ENCODE data around the gene BCAS3. TPM values are rescaled to one million over a fixed set of nuclear protein-coding genes. Genes with fewer than 3 reads are reported as not detected.
"Not testable (repeated sequence)": the region's sequence is repeated elsewhere in the genome, so short reads cannot be mapped to it uniquely, and the experiment has no call there.

BCAS3 gene
- total RNA-seq, 1 donor from 2014 or later = 22.6 TPM

- no peak for DNase-seq (ENCODE audit: low spot score)
- TF ChIP-seq, protein P1, sequence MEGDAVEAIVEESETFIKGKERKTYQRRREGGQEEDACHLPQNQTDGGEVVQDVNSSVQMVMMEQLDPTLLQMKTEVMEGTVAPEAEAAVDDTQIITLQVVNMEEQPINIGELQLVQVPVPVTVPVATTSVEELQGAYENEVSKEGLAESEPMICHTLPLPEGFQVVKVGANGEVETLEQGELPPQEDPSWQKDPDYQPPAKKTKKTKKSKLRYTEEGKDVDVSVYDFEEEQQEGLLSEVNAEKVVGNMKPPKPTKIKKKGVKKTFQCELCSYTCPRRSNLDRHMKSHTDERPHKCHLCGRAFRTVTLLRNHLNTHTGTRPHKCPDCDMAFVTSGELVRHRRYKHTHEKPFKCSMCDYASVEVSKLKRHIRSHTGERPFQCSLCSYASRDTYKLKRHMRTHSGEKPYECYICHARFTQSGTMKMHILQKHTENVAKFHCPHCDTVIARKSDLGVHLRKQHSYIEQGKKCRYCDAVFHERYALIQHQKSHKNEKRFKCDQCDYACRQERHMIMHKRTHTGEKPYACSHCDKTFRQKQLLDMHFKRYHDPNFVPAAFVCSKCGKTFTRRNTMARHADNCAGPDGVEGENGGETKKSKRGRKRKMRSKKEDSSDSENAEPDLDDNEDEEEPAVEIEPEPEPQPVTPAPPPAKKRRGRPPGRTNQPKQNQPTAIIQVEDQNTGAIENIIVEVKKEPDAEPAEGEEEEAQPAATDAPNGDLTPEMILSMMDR (IDR thresholded peaks at IDR 0.05) = no peak
These were observed 89.1 kb downstream of the BCAS3 start for GRCh38 chr17:60766778-60767190.

DNA sequence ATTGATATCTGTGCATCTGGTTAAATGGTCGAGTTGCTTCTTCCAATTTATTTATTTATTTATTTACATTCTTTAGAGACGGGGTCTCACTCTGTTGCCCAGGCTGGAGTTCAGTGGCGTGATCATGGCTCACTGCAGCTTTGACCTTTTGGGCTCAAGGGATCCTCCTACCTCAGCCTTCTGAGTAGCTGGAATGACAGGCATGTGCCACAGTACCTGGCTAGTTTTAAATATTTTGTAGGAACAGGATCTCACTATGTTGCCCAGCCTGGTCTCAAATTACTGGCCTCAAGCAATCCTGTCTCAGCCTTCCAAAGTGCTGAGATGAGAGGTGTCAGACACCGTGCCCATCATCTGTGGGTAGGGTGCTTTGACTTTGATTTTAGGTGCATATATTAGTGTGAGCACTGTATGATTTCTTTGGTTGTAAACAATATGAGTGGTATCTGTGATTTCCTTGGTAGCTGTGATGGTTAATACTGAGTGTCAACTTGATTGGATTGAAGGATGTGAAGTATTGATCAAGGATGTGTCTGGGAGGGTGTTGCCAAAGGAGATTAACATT lies 90.2 kb downstream of the BCAS3 start:
- TF ChIP-seq, protein P1 (IDR thresholded peaks at IDR 0.05) = no peak
- no peaks in the 10 kb centered on the region for H3K4me1 Mint-ChIP-seq (ENCODE audit: low read depth)

More at GRCh38 chr17:60766778-60767190, 89.1 kb downstream of the BCAS3 start:
- H3K9me3 Mint-ChIP-seq (ENCODE audit: low read depth) = peaks cover 17% of the 10 kb centered on the region
- no peak overlapping the region for H3K4me3 Mint-ChIP-seq (ENCODE audit: unreplicated experiment)
- no peak overlapping the region for H3K27ac Mint-ChIP-seq (ENCODE audit: unreplicated experiment)
- no peaks in the 10 kb centered on the region for H3K4me1 Mint-ChIP-seq (ENCODE audit: low read depth)
- peaks cover 9% of the 10 kb centered on the region for H3K36me3 Mint-ChIP-seq (ENCODE audit: low read depth)
- H3K27me3 Mint-ChIP-seq (ENCODE audit: low read depth) = no peaks in the 10 kb centered on the region

DNA sequence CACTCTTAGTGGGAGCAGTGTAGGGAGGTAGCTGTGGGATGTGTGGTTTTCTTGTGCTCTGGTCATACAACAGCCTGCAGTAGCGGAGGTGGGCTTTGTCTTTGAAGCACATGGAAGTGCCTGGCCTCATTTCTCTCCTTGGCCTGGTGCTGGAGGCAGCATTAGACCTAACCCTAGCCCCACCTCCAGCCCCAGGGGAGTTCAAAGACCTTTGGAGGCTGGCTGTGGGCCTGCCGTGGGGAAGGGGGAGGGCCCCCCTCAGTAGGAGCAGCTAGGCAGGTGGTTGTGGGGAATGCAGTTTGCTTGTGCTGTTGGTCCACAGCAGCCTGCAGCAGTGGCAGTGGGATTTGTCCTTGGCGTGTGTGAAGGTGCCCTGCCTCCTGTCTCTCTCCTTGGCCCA lies 91.7 kb downstream of the BCAS3 start:
- peaks cover 13% of the 10 kb centered on the region for H3K9me3 Mint-ChIP-seq (ENCODE audit: low read depth)
- peaks cover 4% of the 10 kb centered on the region for H3K36me3 Mint-ChIP-seq (ENCODE audit: low read depth)
- no peak overlapping the region for H3K4me3 Mint-ChIP-seq (ENCODE audit: unreplicated experiment)
- DNase-seq (ENCODE audit: low spot score) = no peak
- H3K27ac Mint-ChIP-seq (ENCODE audit: unreplicated experiment) = no peak overlapping the region
- H3K4me1 Mint-ChIP-seq (ENCODE audit: low read depth) = no peaks in the 10 kb centered on the region
- TF ChIP-seq, protein P1 (IDR thresholded peaks at IDR 0.05) = no peak
- no peaks in the 10 kb centered on the region for H3K27me3 Mint-ChIP-seq (ENCODE audit: low read depth)

More for the DNA sequence above, 90.2 kb downstream of the BCAS3 start:
- H3K4me3 Mint-ChIP-seq (ENCODE audit: unreplicated experiment) = no peak overlapping the region
- no peak for DNase-seq (ENCODE audit: low spot score)
- H3K27ac Mint-ChIP-seq (ENCODE audit: unreplicated experiment) = no peak overlapping the region
- H3K36me3 Mint-ChIP-seq (ENCODE audit: low read depth) = peaks cover 4% of the 10 kb centered on the region
- H3K27me3 Mint-ChIP-seq (ENCODE audit: low read depth) = no peaks in the 10 kb centered on the region
- peaks cover 13% of the 10 kb centered on the region for H3K9me3 Mint-ChIP-seq (ENCODE audit: low read depth)

GRCh38 chr17:60770946-60771422 lies 93.3 kb downstream of the BCAS3 start:
- H3K27me3 Mint-ChIP-seq (ENCODE audit: low read depth) = no peaks in the 10 kb centered on the region
- TF ChIP-seq, protein P1 (IDR thresholded peaks at IDR 0.05) = no peak
- DNase-seq (ENCODE audit: low spot score) = no peak
- H3K27ac Mint-ChIP-seq (ENCODE audit: unreplicated experiment) = no peak overlapping the region
- H3K9me3 Mint-ChIP-seq (ENCODE audit: low read depth) = peaks cover 3% of the 10 kb centered on the region
- peaks cover 3% of the 10 kb centered on the region for H3K36me3 Mint-ChIP-seq (ENCODE audit: low read depth)
- H3K4me1 Mint-ChIP-seq (ENCODE audit: low read depth) = no peaks in the 10 kb centered on the region
- no peak overlapping the region for H3K4me3 Mint-ChIP-seq (ENCODE audit: unreplicated experiment)

DNA sequence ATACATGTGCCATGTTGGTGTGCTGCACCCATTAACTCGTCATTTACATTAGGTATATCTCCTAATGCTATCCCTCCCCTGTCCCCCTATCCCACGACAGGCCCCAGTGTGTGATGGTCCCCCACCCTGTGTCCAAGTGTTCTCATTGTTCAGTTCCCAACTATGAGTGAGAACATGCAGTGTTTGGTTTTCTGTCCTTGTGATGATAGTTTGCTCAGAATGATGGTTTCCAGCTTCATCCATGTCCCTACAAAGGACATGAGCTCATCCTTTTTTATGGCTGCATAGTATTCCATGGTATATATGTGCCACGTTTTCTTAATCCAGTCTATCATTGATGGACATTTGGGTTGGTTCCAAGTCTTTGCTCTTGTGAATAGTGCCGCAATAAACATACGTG lies 94.0 kb downstream of the BCAS3 start:
- not testable (repeated sequence) for H3K36me3 Mint-ChIP-seq (ENCODE audit: low read depth); H3K4me1 Mint-ChIP-seq (ENCODE audit: low read depth); DNase-seq (ENCODE audit: low spot score); H3K9me3 Mint-ChIP-seq (ENCODE audit: low read depth); H3K27ac Mint-ChIP-seq (ENCODE audit: unreplicated experiment); H3K4me3 Mint-ChIP-seq (ENCODE audit: unreplicated experiment); H3K27me3 Mint-ChIP-seq (ENCODE audit: low read depth)

GRCh38 chr17:60773552-60773951 lies 95.9 kb downstream of the BCAS3 start:
- no peaks in the 10 kb centered on the region for H3K4me1 Mint-ChIP-seq (ENCODE audit: low read depth)
- peaks cover 1% of the 10 kb centered on the region for H3K36me3 Mint-ChIP-seq (ENCODE audit: low read depth)
- H3K27ac Mint-ChIP-seq (ENCODE audit: unreplicated experiment) = no peak overlapping the region
- DNase-seq (ENCODE audit: low spot score) = no peak
- TF ChIP-seq, protein P1 (IDR thresholded peaks at IDR 0.05) = no peak
- no peak overlapping the region for H3K4me3 Mint-ChIP-seq (ENCODE audit: unreplicated experiment)
- H3K27me3 Mint-ChIP-seq (ENCODE audit: low read depth) = no peaks in the 10 kb centered on the region
- H3K9me3 Mint-ChIP-seq (ENCODE audit: low read depth) = no peaks in the 10 kb centered on the region
